GM12878 (cell line): Measurements from ENCODE around the gene UNC13D. TPM values are rescaled to one million over a fixed set of nuclear protein-coding genes. Genes with fewer than 3 reads are reported as not detected.

Experiments
- ATAC-seq: fragments of 200-7000 bp; cut with Tn5 transposase; 3 replicates; pipeline ENCODE4 v1.9.1; 2020; ENCODE audit warnings: mild to moderate bottlenecking, moderate library complexity
- BruUV-seq: library from RNA; stranded (reverse); fragments of 400-500 nt; replicated peaks from 2 replicates; lab custom pipeline; 2021; lab: Mats Ljungman, UMichigan
- CTCF ChIA-PET: fragments of 300-600 bp; sonication (Branson Sonifier 250); formaldehyde crosslinking; extraction: SDS; loops from one replicate; lab custom pipeline; 2021; ENCODE audit warnings: inconsistent platforms; lab: Yijun Ruan, JAX
- POLR2A ChIA-PET: fragments of 350-600 bp; formaldehyde crosslinking; extraction: SDS; loops from one replicate; lab custom pipeline; 2021; ENCODE audit warnings: inconsistent platforms; lab: Charles Lee
- RAD21 ChIA-PET: fragments of 300-600 bp; sonication (Branson Sonifier 250); formaldehyde crosslinking; loops from one replicate; lab custom pipeline; 2023; ENCODE audit warnings: antibody characterized with exemption; ENCODE audit not compliant: unreplicated experiment; lab: Charles Lee
- SMC1A ChIA-PET: fragments of 300-600 bp; sonication (Branson Sonifier 250); formaldehyde crosslinking; loops from one replicate; lab custom pipeline; 2023; ENCODE audit not compliant: unreplicated experiment, uncharacterized antibody; lab: Charles Lee
- DNase-seq: peaks from one replicate; pipeline ENCODE4 v3.0.0-alpha.2; 2011; ENCODE audit warnings: low read depth, low spot score
- FAIRE-seq: peaks from 3 replicates; lab custom pipeline; 2011; peaks lifted over from hg19 to GRCh38; lab: Jason Lieb, UNC
- H2AFZ ChIP-seq: 2 replicates; pipeline ENCODE4 v1.6.0; 2011; ENCODE audit warnings: low read depth, low read length, control low read depth; ENCODE audit not compliant: control insufficient read depth
- H3K27ac ChIP-seq: 2 replicates; pipeline ENCODE4 v1.5.1; 2011; ENCODE audit warnings: control low read depth; ENCODE audit not compliant: control insufficient read depth, insufficient read depth
- H3K27me3 ChIP-seq, 2 experiments: replicated peaks in 1 of 2; 2 replicates each; pipeline versions ENCODE4 v1.6.0 to v1.6.1; 2011; ENCODE audit warnings: low read length in 1 of 2; ENCODE audit not compliant: control insufficient read depth in 2 of 2, insufficient read depth in 2 of 2
- H3K36me3 ChIP-seq, 2 experiments: 2 replicates each; pipeline ENCODE4 v1.5.1; 2011; ENCODE audit warnings: low read length in 1 of 2; ENCODE audit not compliant: control insufficient read depth in 2 of 2, insufficient read depth in 2 of 2
- H3K4me1 ChIP-seq: 2 replicates; pipeline ENCODE4 v1.6.1; 2011; ENCODE audit warnings: mild to moderate bottlenecking, low read length, moderate library complexity, mixed read lengths; ENCODE audit not compliant: control insufficient read depth, insufficient read depth
- H3K4me2 ChIP-seq: 2 replicates; pipeline ENCODE4 v1.6.0; 2011; ENCODE audit warnings: control low read depth; ENCODE audit not compliant: control insufficient read depth, insufficient read depth
- H3K4me3 ChIP-seq: fragments of 200-600 bp; sonication (generic); 2 replicates; pipeline ENCODE4 v1.5.1; 2016
- H3K79me2 ChIP-seq: 2 replicates; pipeline ENCODE4 v1.6.0; 2011; ENCODE audit warnings: low read length; ENCODE audit not compliant: control insufficient read depth, insufficient read depth
- H3K9ac ChIP-seq: 2 replicates; pipeline ENCODE4 v1.8.0; 2011; ENCODE audit warnings: low read length, control low read depth, mixed read lengths; ENCODE audit not compliant: control insufficient read depth, insufficient read depth
- H3K9me3 ChIP-seq: replicated peaks from 3 replicates; pipeline ENCODE4 v1.5.1; 2011; ENCODE audit warnings: mild to moderate bottlenecking, low read length; ENCODE audit not compliant: control insufficient read depth, insufficient read depth
- H4K20me1 ChIP-seq: 2 replicates; pipeline ENCODE4 v1.6.0; 2011; ENCODE audit not compliant: control insufficient read depth, insufficient read depth
- CBFB ChIP-seq: IDR thresholded peaks from 2 replicates; pipeline ENCODE4 v1.6.1; 2016; ENCODE audit warnings: antibody characterized with exemption, low read depth
- MEF2A ChIP-seq: IDR thresholded peaks from 2 replicates; pipeline ENCODE4 v1.6.1; 2011; ENCODE audit warnings: low read depth, mild to moderate bottlenecking, low read length, moderate library complexity; ENCODE audit not compliant: insufficient read depth
- NFXL1 ChIP-seq: fragments of 450-650 bp; IDR thresholded peaks from 2 replicates; pipeline ENCODE4 v1.6.1; 2017; ENCODE audit warnings: antibody characterized with exemption, mild to moderate bottlenecking, borderline replicate concordance
- NR2F1 ChIP-seq: fragments of 450-650 bp; conservative IDR thresholded peaks from 2 replicates; pipeline ENCODE4 v1.6.1; 2017; ENCODE audit warnings: mild to moderate bottlenecking
- RB1 ChIP-seq: fragments of 450-650 bp; formaldehyde crosslinking; IDR thresholded peaks from 2 replicates; pipeline ENCODE4 v1.6.1; 2017; ENCODE audit warnings: mild to moderate bottlenecking, borderline replicate concordance
- REST ChIP-seq: IDR thresholded peaks from 2 replicates; pipeline ENCODE4 v1.6.1; 2012; ENCODE audit warnings: mild to moderate bottlenecking, low read depth, low read length
- ZZZ3 ChIP-seq: IDR thresholded peaks from 2 replicates; pipeline ENCODE4 v1.6.1; 2011; ENCODE audit warnings: low read depth; ENCODE audit not compliant: control insufficient read depth, insufficient read length
- WGBS: methylation state at CpG from one replicate; pipeline ENCODE4 v1.1.6; 2016; ENCODE audit warnings: low lambda C conversion rate; ENCODE audit not compliant: insufficient replicate concordance, insufficient coverage; ENCODE audit errors: missing lambda C conversion rate; 5-methylcytosine and 5-hydroxymethylcytosine counted together
- in situ Hi-C: fragments of 300-500 bp; cut with MboI; formaldehyde crosslinking; loops from 9 replicates; pipeline ENCODE4 v1.14.3; 2018; ENCODE audit warnings: mixed read lengths
- intact Hi-C: fragments of 100-400 bp; cut with micrococcal nuclease; formaldehyde crosslinking; loops from one replicate; pipeline ENCODE4 v1.14.2; 2022; ENCODE audit not compliant: unreplicated experiment
- polyA plus RNA-seq, 11 experiments: library from polyadenylated mRNA; depleted of rRNA in 4 of 11; unstranded in 6 of 11; stranded (reverse) in 5 of 11; fragments of >200 nt; fragmentation: Nextera tagmentation in 4 of 11; fragmentation: Illumina TruSeq in 1 of 11; extraction: Ambion mirVana in 4 of 11; extraction: Trizol in 1 of 11; gene quantifications; 1 replicate in 1 of 11; 2 replicates in 10 of 11; pipeline versions ENCODE4 v1.2.1 to v1.2.3, GENCODE V29; 2011 to 2016; ENCODE audit warnings: inconsistent platforms in 2 of 11, missing spikeins in 2 of 11, low read depth in 1 of 11
- total RNA-seq, 4 experiments: library from RNA; depleted of rRNA in 3 of 4; stranded (reverse); fragments of >200 nt in 3 of 4; fragmentation: Illumina TruSeq in 1 of 4; extraction: Trizol in 1 of 4; gene quantifications; 2 replicates each; pipeline versions ENCODE4 v1.2.1 to v1.2.3, GENCODE V29; 2013 to 2021

The UNC13D gene
- total and polyA plus RNA-seq, 10 of the 15 experiments (the other 5 are each of a cell fraction or from before 2014, with no cell fraction given): 0.32 to 63.9 (median 25.2) TPM

GRCh38 chr17:75779987-75780889 lies 64.0 kb downstream of the UNC13D start:
- no peak overlapping the region for H3K4me3 ChIP-seq

More at GRCh38 chr17:75779987-75780889, 64.0 kb downstream of the UNC13D start:
- H4K20me1 ChIP-seq: peaks cover 10% of the 10 kb centered on the region
- H3K27me3 ChIP-seq: no peaks in the 10 kb centered on the region
- POLR2A ChIA-PET: interaction anchor here (0.5 to 5.2 kb wide), 27 partner anchors 10 to 670 kb away, joined by 3 to 38 read pairs (median 5); partner anchors contain the start of genes GALK1, RECQL5, SAP30BP and UNC13D
- DNase-seq: no peak
- H3K4me1 ChIP-seq: peaks cover 16% of the 10 kb centered on the region
- 28% methylated on average over 5 of the region's 5 CpGs for WGBS
- H2AFZ ChIP-seq: no peak overlapping the region; the same call in 1 of the 2 replicates
- no peak overlapping the region for H3K9ac ChIP-seq
- in situ Hi-C loops: loop anchor here (5.0 kb wide), 1 partner anchor 482 kb away; no protein-coding TSS in a partner anchor
- H3K9me3 ChIP-seq: no peaks in the 10 kb centered on the region
- H3K4me2 ChIP-seq: peak overlapping the region; percentile 47; the same call in 1 of the 2 replicates
- intact Hi-C loops: loop anchor here (2.0 to 10.0 kb wide), 3 partner anchors 75 to 485 kb away; partner anchors contain the start of genes TRIM65, UBALD2 and WBP2
- no peak for ATAC-seq
- peaks cover 36% of the 10 kb centered on the region for H3K79me2 ChIP-seq
- SMC1A ChIA-PET: interaction anchor here (0.6 to 1.0 kb wide), 8 partner anchors 10 to 113 kb away, joined by 3 to 7 read pairs (median 4); partner anchors contain the start of genes UNC13D and WBP2
- no peak overlapping the region for H3K27ac ChIP-seq
- RAD21 ChIA-PET: interaction anchor here (0.6 to 2.1 kb wide), 13 partner anchors 14 to 116 kb away, joined by 3 to 17 read pairs (median 4); partner anchors contain the start of genes GALK1, TRIM65, UNC13D and WBP2
- CTCF ChIA-PET: interaction anchor here (0.6 to 3.0 kb wide), 19 partner anchors 9 to 429 kb away, joined by 3 to 15 read pairs (median 4); partner anchors contain the start of genes GALK1, UNC13D and WBP2
- TF ChIP-seq NR2F1 (no peak), ZZZ3 (no peak), RB1 (no peak), REST (no peak), MEF2A (peak; percentile 50; the same call in 1 of the 2 replicates), NFXL1 (peak; percentile 98), CBFB (no peak)
- BruUV-seq: no TSS peak
- FAIRE-seq: no peak
- H3K36me3 ChIP-seq: peaks cover 0 to 18% of the 10 kb centered on the region in 2 experiments
